Vagina (tissue), 2 donors: ENCODE data around the gene ESRRG.

ENCODE experiments used
- POLR2A ChIP-seq, 2 donors: fragments of 450-650 bp; IDR thresholded peaks; one replicate each; pipeline ENCODE4 v1.6.1; 2017; ENCODE audit warnings: antibody characterized with exemption in 2 of 2, mild to moderate bottlenecking in 2 of 2, moderate library complexity in 2 of 2
- POLR2AphosphoS5 ChIP-seq, 2 donors: sonication (generic); formaldehyde crosslinking; IDR thresholded peaks; one replicate each; pipeline ENCODE4 v1.9.0; 2017; ENCODE audit warnings: antibody characterized with exemption in 2 of 2, mild to moderate bottlenecking in 2 of 2, low read depth in 1 of 2; ENCODE audit not compliant: insufficient read depth in 1 of 2
- TF ChIP-seq, protein P1 (sequence below), 3 experiments: fragments of 450-650 bp in 2 of 3; fragments of 200-600 bp in 1 of 3; sonication (generic) in 1 of 3; IDR thresholded peaks; one replicate each; pipeline ENCODE4 v1.5.1; 2017 to 2019; ENCODE audit warnings: antibody characterized with exemption in 3 of 3, mild to moderate bottlenecking in 2 of 3, moderate library complexity in 2 of 3

DNA sequence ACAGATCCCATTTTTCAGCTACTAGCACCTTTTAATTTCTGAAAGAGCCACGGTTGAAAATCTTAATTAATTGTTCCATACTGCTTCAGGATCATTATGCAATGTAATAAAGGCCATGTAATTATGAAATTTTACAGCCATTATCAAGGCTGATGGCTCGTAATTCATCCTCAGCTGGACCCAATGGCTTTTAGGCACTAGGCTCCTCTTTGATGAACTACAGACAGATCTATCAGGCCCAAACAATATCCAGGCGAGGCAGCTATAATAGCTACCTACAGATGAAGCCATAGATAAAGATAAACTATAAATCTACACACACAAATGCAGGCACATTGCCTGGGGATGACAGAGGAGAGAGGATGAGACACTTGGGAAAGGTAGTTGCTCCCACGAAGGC, 189.5 kb downstream of the ESRRG start:
- TF ChIP-seq, protein P1, sequence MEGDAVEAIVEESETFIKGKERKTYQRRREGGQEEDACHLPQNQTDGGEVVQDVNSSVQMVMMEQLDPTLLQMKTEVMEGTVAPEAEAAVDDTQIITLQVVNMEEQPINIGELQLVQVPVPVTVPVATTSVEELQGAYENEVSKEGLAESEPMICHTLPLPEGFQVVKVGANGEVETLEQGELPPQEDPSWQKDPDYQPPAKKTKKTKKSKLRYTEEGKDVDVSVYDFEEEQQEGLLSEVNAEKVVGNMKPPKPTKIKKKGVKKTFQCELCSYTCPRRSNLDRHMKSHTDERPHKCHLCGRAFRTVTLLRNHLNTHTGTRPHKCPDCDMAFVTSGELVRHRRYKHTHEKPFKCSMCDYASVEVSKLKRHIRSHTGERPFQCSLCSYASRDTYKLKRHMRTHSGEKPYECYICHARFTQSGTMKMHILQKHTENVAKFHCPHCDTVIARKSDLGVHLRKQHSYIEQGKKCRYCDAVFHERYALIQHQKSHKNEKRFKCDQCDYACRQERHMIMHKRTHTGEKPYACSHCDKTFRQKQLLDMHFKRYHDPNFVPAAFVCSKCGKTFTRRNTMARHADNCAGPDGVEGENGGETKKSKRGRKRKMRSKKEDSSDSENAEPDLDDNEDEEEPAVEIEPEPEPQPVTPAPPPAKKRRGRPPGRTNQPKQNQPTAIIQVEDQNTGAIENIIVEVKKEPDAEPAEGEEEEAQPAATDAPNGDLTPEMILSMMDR (IDR thresholded peaks at IDR 0.05) = no peak
- TF ChIP-seq POLR2A (IDR thresholded peaks at IDR 0.05) (no peak), POLR2AphosphoS5 (IDR thresholded peaks at IDR 0.05; ENCODE audit: insufficient read depth in 1 of 2, low read depth in 1 of 2) (no peak)
